ENCODE results near the gene ZNF660. TPM values are rescaled to one million over a fixed set of nuclear protein-coding genes. Genes with fewer than 3 reads are reported as not detected.
"Not testable (repeated sequence)": the region's sequence is repeated elsewhere in the genome, so short reads cannot be mapped to it uniquely, and the experiment has no call there.

ZNF660 gene
- polyA plus RNA-seq (2013, experiment 1 of 2): 4.8 TPM
- 5.7 TPM for polyA plus RNA-seq (2013, experiment 2 of 2)

- H3K4me3 ChIP-seq (ENCODE audit: extremely low read depth, insufficient read depth, low read length, poor library complexity, severe bottlenecking): peak within 1 kb of the TSS; percentile 62
- no peaks in the 10 kb centered on the region for H3K9me3 ChIP-seq (ENCODE audit: control insufficient read depth, low read length)
- peak within 1 kb of the TSS; percentile 96 for H3K27ac ChIP-seq (ENCODE audit: low read depth, low read length, severe bottlenecking)
- peaks cover 40% of the 10 kb centered on the region for H3K36me3 ChIP-seq (ENCODE audit: control insufficient read depth, insufficient read depth, low read length)
- H3K4me1 ChIP-seq (ENCODE audit: control insufficient read depth, insufficient read depth, low read length, poor library complexity, severe bottlenecking): peaks cover 12% of the 10 kb centered on the region
- WGBS, 2 experiments (ENCODE audit: insufficient coverage in 2 of 2): 1% methylated on average over 32 of the region's 41 CpGs
Observed at GRCh38 chr3:44584646-44585501, at the start of gene ZNF660. Gene ZNF660 (plus strand): TSS chr3:44584964. CDS start chr3:44594194, 9,230 bp downstream.

- no peaks in the 10 kb centered on the region for H3K36me3 ChIP-seq (ENCODE audit: control insufficient read depth, insufficient read depth, low read length)
- WGBS, 2 experiments (ENCODE audit: insufficient coverage in 2 of 2): 33% methylated on average over 1 of the region's 1 CpG; no CpG with 5 or more reads in 1 of the 2 experiments
- H3K4me1 ChIP-seq (ENCODE audit: control insufficient read depth, insufficient read depth, low read length, poor library complexity, severe bottlenecking): no peaks in the 10 kb centered on the region
- H3K27ac ChIP-seq (ENCODE audit: low read depth, low read length, severe bottlenecking): no peak overlapping the region
- H3K9me3 ChIP-seq (ENCODE audit: control insufficient read depth, low read length): no peaks in the 10 kb centered on the region
- H3K4me3 ChIP-seq (ENCODE audit: extremely low read depth, insufficient read depth, low read length, poor library complexity, severe bottlenecking): no peak overlapping the region
Observed at GRCh38 chr3:44535364-44535763, 49.4 kb upstream of the ZNF660 start.

GRCh38 chr3:44544811-44545210, 40.0 kb upstream of the ZNF660 start:
- not testable (repeated sequence) for H3K27ac ChIP-seq (ENCODE audit: low read depth, low read length, severe bottlenecking); H3K9me3 ChIP-seq (ENCODE audit: control insufficient read depth, low read length); H3K36me3 ChIP-seq (ENCODE audit: control insufficient read depth, insufficient read depth, low read length); H3K4me3 ChIP-seq (ENCODE audit: extremely low read depth, insufficient read depth, low read length, poor library complexity, severe bottlenecking); H3K4me1 ChIP-seq (ENCODE audit: control insufficient read depth, insufficient read depth, low read length, poor library complexity, severe bottlenecking)
- no CpG with 5 or more reads among the region's 1 CpG for WGBS, 2 experiments (ENCODE audit: insufficient coverage in 2 of 2)

GRCh38 chr3:44554626-44555592, 29.9 kb upstream of the ZNF660 start, which contains the start of gene ZKSCAN7:
Gene ZKSCAN7 (plus strand): TSS chr3:44555193. CDS start chr3:44557048, 1,855 bp downstream.
- Histone ChIP-seq H3K4me1 (ENCODE audit: control insufficient read depth, insufficient read depth, low read length, poor library complexity, severe bottlenecking) (no peaks in the 10 kb centered on the region), H3K9me3 (ENCODE audit: control insufficient read depth, low read length) (peaks cover 6% of the 10 kb centered on the region), H3K27ac (ENCODE audit: low read depth, low read length, severe bottlenecking) (peak within 1 kb of the TSS; percentile 57), H3K4me3 (ENCODE audit: extremely low read depth, insufficient read depth, low read length, poor library complexity, severe bottlenecking) (peak within 1 kb of the TSS; percentile 80), H3K36me3 (ENCODE audit: control insufficient read depth, insufficient read depth, low read length) (peaks cover 32% of the 10 kb centered on the region)
- WGBS, 2 experiments (ENCODE audit: insufficient coverage in 2 of 2): 6 to 7% methylated on average over 51 to 65 of the region's 68 CpGs

GRCh38 chr3:44555723-44556122, 29.0 kb upstream of the ZNF660 start:
- Histone ChIP-seq H3K4me1 (ENCODE audit: control insufficient read depth, insufficient read depth, low read length, poor library complexity, severe bottlenecking) (no peaks in the 10 kb centered on the region), H3K9me3 (ENCODE audit: control insufficient read depth, low read length) (peaks cover 12% of the 10 kb centered on the region), H3K27ac (ENCODE audit: low read depth, low read length, severe bottlenecking) (no peak overlapping the region), H3K4me3 (ENCODE audit: extremely low read depth, insufficient read depth, low read length, poor library complexity, severe bottlenecking) (peak overlapping the region; percentile 80), H3K36me3 (ENCODE audit: control insufficient read depth, insufficient read depth, low read length) (peaks cover 41% of the 10 kb centered on the region)
- 39 to 44% methylated on average over 4 of the region's 5 CpGs for WGBS, 2 experiments (ENCODE audit: insufficient coverage in 2 of 2)

- peaks cover 25% of the 10 kb centered on the region for H3K9me3 ChIP-seq (ENCODE audit: control insufficient read depth, low read length)
- H3K27ac ChIP-seq (ENCODE audit: low read depth, low read length, severe bottlenecking): no peak overlapping the region
- H3K4me1 ChIP-seq (ENCODE audit: control insufficient read depth, insufficient read depth, low read length, poor library complexity, severe bottlenecking): no peaks in the 10 kb centered on the region
- no peak overlapping the region for H3K4me3 ChIP-seq (ENCODE audit: extremely low read depth, insufficient read depth, low read length, poor library complexity, severe bottlenecking)
- H3K36me3 ChIP-seq (ENCODE audit: control insufficient read depth, insufficient read depth, low read length): peaks cover 54% of the 10 kb centered on the region
- WGBS, 2 experiments (ENCODE audit: insufficient coverage in 2 of 2): 94 to 98% methylated on average over 9 of the region's 9 CpGs
Observed at GRCh38 chr3:44557074-44557473, 27.7 kb upstream of the ZNF660 start.

GRCh38 chr3:44561076-44561475, 23.7 kb upstream of the ZNF660 start:
- no peaks in the 10 kb centered on the region for H3K4me1 ChIP-seq (ENCODE audit: control insufficient read depth, insufficient read depth, low read length, poor library complexity, severe bottlenecking)
- H3K9me3 ChIP-seq (ENCODE audit: control insufficient read depth, low read length): peaks cover 29% of the 10 kb centered on the region
- 100% methylated on average over 1 of the region's 1 CpG; no CpG with 5 or more reads in 1 of the 2 experiments for WGBS, 2 experiments (ENCODE audit: insufficient coverage in 2 of 2)
- no peak overlapping the region for H3K4me3 ChIP-seq (ENCODE audit: extremely low read depth, insufficient read depth, low read length, poor library complexity, severe bottlenecking)
- H3K36me3 ChIP-seq (ENCODE audit: control insufficient read depth, insufficient read depth, low read length): peaks cover 81% of the 10 kb centered on the region
- no peak overlapping the region for H3K27ac ChIP-seq (ENCODE audit: low read depth, low read length, severe bottlenecking)

- no peak overlapping the region for H3K27ac ChIP-seq (ENCODE audit: low read depth, low read length, severe bottlenecking)
- H3K4me1 ChIP-seq (ENCODE audit: control insufficient read depth, insufficient read depth, low read length, poor library complexity, severe bottlenecking): no peaks in the 10 kb centered on the region
- H3K9me3 ChIP-seq (ENCODE audit: control insufficient read depth, low read length): peaks cover 29% of the 10 kb centered on the region
- peaks cover 80% of the 10 kb centered on the region for H3K36me3 ChIP-seq (ENCODE audit: control insufficient read depth, insufficient read depth, low read length)
- 85 to 90% methylated on average over 3 of the region's 3 CpGs for WGBS, 2 experiments (ENCODE audit: insufficient coverage in 2 of 2)
- H3K4me3 ChIP-seq (ENCODE audit: extremely low read depth, insufficient read depth, low read length, poor library complexity, severe bottlenecking): no peak overlapping the region
Observed at GRCh38 chr3:44562147-44562546, 22.6 kb upstream of the ZNF660 start.

GRCh38 chr3:44568561-44568960, 16.2 kb upstream of the ZNF660 start:
- Histone ChIP-seq H3K27ac (ENCODE audit: low read depth, low read length, severe bottlenecking) (no peak overlapping the region), H3K4me3 (ENCODE audit: extremely low read depth, insufficient read depth, low read length, poor library complexity, severe bottlenecking) (no peak overlapping the region), H3K4me1 (ENCODE audit: control insufficient read depth, insufficient read depth, low read length, poor library complexity, severe bottlenecking) (no peaks in the 10 kb centered on the region), H3K36me3 (ENCODE audit: control insufficient read depth, insufficient read depth, low read length) (peaks cover 75% of the 10 kb centered on the region), H3K9me3 (ENCODE audit: control insufficient read depth, low read length) (peaks cover 29% of the 10 kb centered on the region)
- 83 to 100% methylated on average over 1 of the region's 1 CpG for WGBS, 2 experiments (ENCODE audit: insufficient coverage in 2 of 2)

- 86 to 88% methylated on average over 1 to 3 of the region's 4 CpGs for WGBS, 2 experiments (ENCODE audit: insufficient coverage in 2 of 2)
- Histone ChIP-seq H3K4me3 (ENCODE audit: extremely low read depth, insufficient read depth, low read length, poor library complexity, severe bottlenecking) (no peak overlapping the region), H3K36me3 (ENCODE audit: control insufficient read depth, insufficient read depth, low read length) (peaks cover 55% of the 10 kb centered on the region)
Observed at GRCh38 chr3:44571024-44571423, 13.7 kb upstream of the ZNF660 start.

More at GRCh38 chr3:44571024-44571423, 13.7 kb upstream of the ZNF660 start:
- Histone ChIP-seq H3K27ac (ENCODE audit: low read depth, low read length, severe bottlenecking) (no peak overlapping the region), H3K9me3 (ENCODE audit: control insufficient read depth, low read length) (peaks cover 27% of the 10 kb centered on the region), H3K4me1 (ENCODE audit: control insufficient read depth, insufficient read depth, low read length, poor library complexity, severe bottlenecking) (no peaks in the 10 kb centered on the region)
